ENCODE results near the gene APEH. TPM values are rescaled to one million over a fixed set of nuclear protein-coding genes. Genes with fewer than 3 reads are reported as not detected.

Gene APEH
- polyA plus RNA-seq, 1 donor from 2014 or later, result 98.4 TPM

DNA sequence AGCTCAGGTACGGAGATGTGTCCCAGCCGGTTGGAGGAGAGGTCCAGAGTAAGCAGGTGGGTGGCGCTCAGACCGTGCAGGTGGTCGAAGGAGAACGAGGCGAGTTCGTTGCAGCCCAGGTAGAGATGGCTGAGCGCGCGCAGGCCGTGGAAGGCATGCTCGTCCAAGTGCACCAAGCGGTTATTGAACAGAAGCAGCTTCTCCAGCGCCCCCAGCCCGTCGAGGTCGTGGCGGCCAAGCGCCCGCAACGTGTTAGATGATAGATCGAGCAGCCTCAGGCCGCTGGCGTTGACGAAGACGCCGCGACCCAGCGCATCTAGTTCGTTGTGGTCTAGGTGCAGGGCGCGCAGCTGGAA lies 44.7 kb downstream of the APEH start:
- Histone ChIP-seq H3K27ac (ENCODE audit: low read length) (peak overlapping the region; percentile 28), H3K9ac (ENCODE audit: low read length) (peak overlapping the region; percentile 30)

DNA sequence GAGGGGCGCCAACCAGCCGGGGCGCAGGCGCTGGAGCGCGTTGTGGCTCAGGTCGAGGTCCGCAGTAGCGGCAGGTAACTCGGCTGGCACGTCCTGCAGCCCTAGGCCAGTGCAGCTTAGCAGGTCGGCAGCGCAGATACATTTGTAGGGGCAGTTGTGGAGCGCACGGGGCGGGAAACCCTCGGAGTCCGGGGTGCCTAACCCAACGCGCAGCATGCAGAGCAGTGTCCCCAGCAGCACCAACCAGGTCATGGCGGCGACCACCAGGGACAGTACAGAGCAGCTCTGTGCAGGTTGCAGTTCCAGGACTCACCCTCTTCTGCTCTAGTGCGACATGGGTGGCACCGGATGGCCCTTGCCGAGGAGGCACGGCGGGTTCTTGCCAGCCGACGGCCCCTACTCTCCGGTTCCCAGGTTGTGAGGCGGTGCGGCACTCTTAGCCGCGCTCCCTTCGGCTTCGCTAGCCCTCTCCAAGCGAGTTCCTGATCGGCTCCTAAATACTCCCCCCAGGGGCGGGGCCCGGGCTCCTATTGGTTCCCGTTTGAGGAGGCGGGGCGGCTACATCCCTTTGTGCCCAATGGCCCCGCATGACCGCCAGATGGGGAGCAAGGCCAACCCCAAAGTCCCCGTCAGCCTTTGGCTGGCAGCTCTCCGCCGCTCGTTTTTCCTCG lies 45.2 kb downstream of the APEH start, which contains the start of gene AMIGO3:
Gene AMIGO3 (minus strand): TSS at position 471 of the 671 bp plus-strand sequence. CDS start 219 bp downstream, at position 252.
- Histone ChIP-seq H3K9me3 (ENCODE audit: low read length) (no peaks in the 10 kb centered on the region), H3K79me2 (replicated peaks; ENCODE audit: insufficient read depth, low read length) (no peaks in the 10 kb centered on the region), H3F3A (ENCODE audit: insufficient read depth, low read length, poor library complexity, severe bottlenecking) (no peaks in the 10 kb centered on the region), H3K9me2 (ENCODE audit: insufficient read depth, low read length) (no peaks in the 10 kb centered on the region), H3K9ac (ENCODE audit: low read length) (peak within 1 kb of the TSS; percentile 30), H3K27ac (ENCODE audit: low read length) (peak within 1 kb of the TSS; percentile 28), H3K36me3 (ENCODE audit: insufficient read depth, low read length) (peaks cover 3% of the 10 kb centered on the region), H3K4me2 (ENCODE audit: low read length) (peak within 1 kb of the TSS; percentile 41), H3K27me3 (ENCODE audit: insufficient read depth, low read depth, low read length) (no peaks in the 10 kb centered on the region), H2AFZ (ENCODE audit: low read depth, low read length) (no peak within 1 kb of the TSS), H3K4me3 (ENCODE audit: low read length) (peak within 1 kb of the TSS; percentile 72), H4K20me1 (ENCODE audit: insufficient read depth) (no peaks in the 10 kb centered on the region)
- no peak for TF ChIP-seq EZH2 (IDR thresholded peaks at IDR 0.05; ENCODE audit: borderline replicate concordance, insufficient read depth, low read length, poor library complexity, severe bottlenecking)
- TF ChIP-seq POLR2AphosphoS5 (IDR thresholded peaks at IDR 0.05), result peak; percentile 67
- TF ChIP-seq TAF1 (IDR thresholded peaks at IDR 0.05; ENCODE audit: low read depth), result no peak
- no peak for TF ChIP-seq EP300 (conservative IDR thresholded peaks at IDR 0.05; ENCODE audit: poor library complexity, severe bottlenecking)
- peak; percentile 54 for TF ChIP-seq SMC3 (conservative IDR thresholded peaks at IDR 0.05; ENCODE audit: poor library complexity)
- TF ChIP-seq RAD21 (conservative IDR thresholded peaks at IDR 0.05), result peak; percentile 55
- TF ChIP-seq, protein P1, sequence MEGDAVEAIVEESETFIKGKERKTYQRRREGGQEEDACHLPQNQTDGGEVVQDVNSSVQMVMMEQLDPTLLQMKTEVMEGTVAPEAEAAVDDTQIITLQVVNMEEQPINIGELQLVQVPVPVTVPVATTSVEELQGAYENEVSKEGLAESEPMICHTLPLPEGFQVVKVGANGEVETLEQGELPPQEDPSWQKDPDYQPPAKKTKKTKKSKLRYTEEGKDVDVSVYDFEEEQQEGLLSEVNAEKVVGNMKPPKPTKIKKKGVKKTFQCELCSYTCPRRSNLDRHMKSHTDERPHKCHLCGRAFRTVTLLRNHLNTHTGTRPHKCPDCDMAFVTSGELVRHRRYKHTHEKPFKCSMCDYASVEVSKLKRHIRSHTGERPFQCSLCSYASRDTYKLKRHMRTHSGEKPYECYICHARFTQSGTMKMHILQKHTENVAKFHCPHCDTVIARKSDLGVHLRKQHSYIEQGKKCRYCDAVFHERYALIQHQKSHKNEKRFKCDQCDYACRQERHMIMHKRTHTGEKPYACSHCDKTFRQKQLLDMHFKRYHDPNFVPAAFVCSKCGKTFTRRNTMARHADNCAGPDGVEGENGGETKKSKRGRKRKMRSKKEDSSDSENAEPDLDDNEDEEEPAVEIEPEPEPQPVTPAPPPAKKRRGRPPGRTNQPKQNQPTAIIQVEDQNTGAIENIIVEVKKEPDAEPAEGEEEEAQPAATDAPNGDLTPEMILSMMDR (IDR thresholded peaks at IDR 0.05; ENCODE audit: poor library complexity, severe bottlenecking), result peak; percentile 95
- TF ChIP-seq, protein P2, sequence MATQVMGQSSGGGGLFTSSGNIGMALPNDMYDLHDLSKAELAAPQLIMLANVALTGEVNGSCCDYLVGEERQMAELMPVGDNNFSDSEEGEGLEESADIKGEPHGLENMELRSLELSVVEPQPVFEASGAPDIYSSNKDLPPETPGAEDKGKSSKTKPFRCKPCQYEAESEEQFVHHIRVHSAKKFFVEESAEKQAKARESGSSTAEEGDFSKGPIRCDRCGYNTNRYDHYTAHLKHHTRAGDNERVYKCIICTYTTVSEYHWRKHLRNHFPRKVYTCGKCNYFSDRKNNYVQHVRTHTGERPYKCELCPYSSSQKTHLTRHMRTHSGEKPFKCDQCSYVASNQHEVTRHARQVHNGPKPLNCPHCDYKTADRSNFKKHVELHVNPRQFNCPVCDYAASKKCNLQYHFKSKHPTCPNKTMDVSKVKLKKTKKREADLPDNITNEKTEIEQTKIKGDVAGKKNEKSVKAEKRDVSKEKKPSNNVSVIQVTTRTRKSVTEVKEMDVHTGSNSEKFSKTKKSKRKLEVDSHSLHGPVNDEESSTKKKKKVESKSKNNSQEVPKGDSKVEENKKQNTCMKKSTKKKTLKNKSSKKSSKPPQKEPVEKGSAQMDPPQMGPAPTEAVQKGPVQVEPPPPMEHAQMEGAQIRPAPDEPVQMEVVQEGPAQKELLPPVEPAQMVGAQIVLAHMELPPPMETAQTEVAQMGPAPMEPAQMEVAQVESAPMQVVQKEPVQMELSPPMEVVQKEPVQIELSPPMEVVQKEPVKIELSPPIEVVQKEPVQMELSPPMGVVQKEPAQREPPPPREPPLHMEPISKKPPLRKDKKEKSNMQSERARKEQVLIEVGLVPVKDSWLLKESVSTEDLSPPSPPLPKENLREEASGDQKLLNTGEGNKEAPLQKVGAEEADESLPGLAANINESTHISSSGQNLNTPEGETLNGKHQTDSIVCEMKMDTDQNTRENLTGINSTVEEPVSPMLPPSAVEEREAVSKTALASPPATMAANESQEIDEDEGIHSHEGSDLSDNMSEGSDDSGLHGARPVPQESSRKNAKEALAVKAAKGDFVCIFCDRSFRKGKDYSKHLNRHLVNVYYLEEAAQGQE (IDR thresholded peaks at IDR 0.05; ENCODE audit: borderline replicate concordance), result no peak
- TF ChIP-seq MXI1 (conservative IDR thresholded peaks at IDR 0.05; ENCODE audit: poor library complexity, severe bottlenecking), result peak; percentile 53

More for the DNA sequence above, 44.7 kb downstream of the APEH start:
- Histone ChIP-seq H3K4me2 (ENCODE audit: low read length) (peak overlapping the region; percentile 41), H3K4me3 (ENCODE audit: low read length) (peak overlapping the region; percentile 72), H4K20me1 (ENCODE audit: insufficient read depth) (no peaks in the 10 kb centered on the region), H3K36me3 (ENCODE audit: insufficient read depth, low read length) (peaks cover 3% of the 10 kb centered on the region), H3K9me2 (ENCODE audit: insufficient read depth, low read length) (no peaks in the 10 kb centered on the region), H3K9me3 (ENCODE audit: low read length) (no peaks in the 10 kb centered on the region), H3F3A (ENCODE audit: insufficient read depth, low read length, poor library complexity, severe bottlenecking) (no peaks in the 10 kb centered on the region), H2AFZ (ENCODE audit: low read depth, low read length) (no peak overlapping the region), H3K79me2 (replicated peaks; ENCODE audit: insufficient read depth, low read length) (no peaks in the 10 kb centered on the region), H3K27me3 (ENCODE audit: insufficient read depth, low read depth, low read length) (no peaks in the 10 kb centered on the region)
- TF ChIP-seq, protein P2 (IDR thresholded peaks at IDR 0.05; ENCODE audit: borderline replicate concordance), result no peak
- no peak for TF ChIP-seq EP300 (conservative IDR thresholded peaks at IDR 0.05; ENCODE audit: poor library complexity, severe bottlenecking)

All from neural cell (in vitro differentiated cells).